CD8-positive, alpha-beta memory T cell (primary cell): ENCODE measurements around the gene WDFY4. TPM values are rescaled to one million over a fixed set of nuclear protein-coding genes. Genes with fewer than 3 reads are reported as not detected.

ENCODE experiments used
- CTCF ChIA-PET: fragments of 350-600 bp; sonication (Branson Sonifier 250); formaldehyde crosslinking; loops from one replicate; lab custom pipeline; 2021; ENCODE audit warnings: antibody characterized with exemption; lab: Charles Lee
- POLR2A ChIA-PET: fragments of 350-600 bp; sonication (Branson Sonifier 250); formaldehyde crosslinking; loops from one replicate; lab custom pipeline; 2021; ENCODE audit warnings: antibody characterized with exemption; lab: Charles Lee
- DNase-seq, 5 donors: peaks; one replicate each; pipeline versions ENCODE4 v3.0.0 to v3.0.0-alpha.2; 2020 to 2022; ENCODE audit warnings: mixed read lengths in 1 of 5
- H3K27ac ChIP-seq: one replicate; pipeline ENCODE4 v1.7.0; 2013; ENCODE audit warnings: low read depth, mild to moderate bottlenecking, low read length, moderate library complexity
- H3K27me3 ChIP-seq: 2 replicates; pipeline ENCODE4 v1.7.0; 2013; ENCODE audit warnings: low read length, mild to moderate bottlenecking; ENCODE audit not compliant: insufficient read depth, poor library complexity, severe bottlenecking
- H3K36me3 ChIP-seq: 2 replicates; pipeline ENCODE4 v1.7.0; 2013; ENCODE audit warnings: mild to moderate bottlenecking, low read length, moderate library complexity; ENCODE audit not compliant: insufficient read depth
- H3K4me1 ChIP-seq: 2 replicates; pipeline ENCODE4 v1.7.0; 2013; ENCODE audit warnings: mild to moderate bottlenecking, low read length, moderate library complexity; ENCODE audit not compliant: insufficient read depth
- H3K4me3 ChIP-seq: 2 replicates; pipeline ENCODE4 v1.7.0; 2013; ENCODE audit warnings: mild to moderate bottlenecking, low read length
- H3K9me3 ChIP-seq: 2 replicates; pipeline ENCODE4 v1.7.0; 2013; ENCODE audit warnings: mild to moderate bottlenecking, low read length
- H3K27ac Mint-ChIP-seq, 8 donors: one replicate each; pipeline ENCODE4 v1.8.0; 2020 to 2021; ENCODE audit warnings: mixed read lengths in 8 of 8, mild to moderate bottlenecking in 6 of 8, inconsistent platforms in 3 of 8, moderate library complexity in 3 of 8
- H3K27me3 Mint-ChIP-seq, 2 donors: one replicate each; pipeline ENCODE4 v1.8.0; 2020 to 2021; ENCODE audit warnings: mixed read lengths in 2 of 2, mild to moderate bottlenecking in 1 of 2, moderate library complexity in 1 of 2
- H3K36me3 Mint-ChIP-seq, 3 donors: one replicate each; pipeline ENCODE4 v1.8.0; 2020 to 2021; ENCODE audit warnings: mixed read lengths in 3 of 3, inconsistent platforms in 1 of 3, mild to moderate bottlenecking in 1 of 3
- H3K4me1 Mint-ChIP-seq, 3 donors: one replicate each; pipeline ENCODE4 v1.8.0; 2020 to 2021; ENCODE audit warnings: mixed read lengths in 3 of 3, inconsistent platforms in 1 of 3, mild to moderate bottlenecking in 1 of 3
- H3K4me3 Mint-ChIP-seq, 7 donors: one replicate each; pipeline ENCODE4 v1.8.0; 2020 to 2021; ENCODE audit warnings: mixed read lengths in 7 of 7, mild to moderate bottlenecking in 6 of 7, moderate library complexity in 4 of 7, inconsistent platforms in 2 of 7
- H3K9me3 Mint-ChIP-seq, 5 donors: one replicate each; pipeline ENCODE4 v1.8.0; 2020 to 2022; ENCODE audit warnings: mixed read lengths in 5 of 5, mild to moderate bottlenecking in 3 of 5, moderate library complexity in 2 of 5, inconsistent platforms in 1 of 5
- polyA plus RNA-seq: library from polyadenylated mRNA; unstranded; fragments of 300-500 nt; fragmentation: Illumina TruSeq; gene quantifications from one replicate; pipeline ENCODE4 v1.2.3, GENCODE V29; 2021
- total RNA-seq, 2 experiments: library from RNA; stranded (reverse); gene quantifications; one replicate each; pipeline ENCODE4 v1.2.3, GENCODE V29; 2021

The WDFY4 gene
- total and polyA plus RNA-seq, 3 experiments from 2014 or later, result 0.20 to 0.35 TPM; not detected in 1

DNA sequence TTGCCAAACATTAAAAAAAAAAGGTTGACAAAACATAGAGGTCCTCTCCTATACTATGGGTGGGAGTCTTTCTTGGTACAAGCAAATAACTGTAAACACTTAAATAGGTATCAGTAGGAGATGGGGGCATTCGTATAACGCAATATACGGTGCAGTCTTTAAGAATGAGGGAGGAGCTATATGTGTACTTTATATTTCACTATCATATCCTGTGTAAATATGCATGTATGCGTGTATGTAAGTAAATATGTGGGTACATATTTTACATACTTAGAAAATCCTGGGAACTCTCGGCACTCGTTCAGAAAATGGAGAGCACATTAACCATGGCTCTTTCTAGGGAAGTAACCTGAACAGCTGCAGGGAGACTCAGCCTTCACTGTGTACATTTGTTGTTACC lies 337.0 kb downstream of the WDFY4 start:
- CTCF ChIA-PET, result no interaction called here
- POLR2A ChIA-PET, result no interaction called here
- Mint-ChIP-seq H3K4me1 (no peaks in the 10 kb centered on the region), H3K9me3 (peaks cover 2 to 9% (median 6%) of the 10 kb centered on the region in 5 donors), H3K27ac (no peak overlapping the region), H3K36me3 (peaks cover 0 to 3% (median 0%) of the 10 kb centered on the region in 3 donors), H3K4me3 (no peak overlapping the region), H3K27me3 (peaks cover 10 to 18% of the 10 kb centered on the region in 2 donors)
- Histone ChIP-seq H3K36me3 (no peaks in the 10 kb centered on the region), H3K4me3 (no peak overlapping the region), H3K9me3 (no peaks in the 10 kb centered on the region), H3K4me1 (no peaks in the 10 kb centered on the region), H3K27ac (no peak overlapping the region), H3K27me3 (no peaks in the 10 kb centered on the region)
- DNase-seq, result no peak

DNA sequence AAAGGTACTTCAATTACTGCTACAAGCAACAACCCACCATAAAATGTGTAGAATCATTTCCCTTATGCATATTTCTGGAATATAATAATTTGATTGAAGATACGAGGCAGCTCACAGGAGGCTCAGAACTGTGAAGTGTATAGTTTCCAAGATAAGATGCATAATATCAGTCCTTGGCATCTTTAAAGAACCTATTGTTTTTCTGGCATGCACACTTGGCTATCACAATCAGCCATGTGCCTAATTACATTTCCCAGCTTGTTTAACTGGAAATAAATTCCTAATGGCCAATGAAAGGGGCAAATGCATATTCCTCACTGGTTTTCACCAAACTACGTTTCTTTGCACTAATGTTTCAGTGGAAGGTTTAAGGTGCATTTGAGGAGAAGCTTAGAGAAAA lies 338.4 kb downstream of the WDFY4 start:
- Mint-ChIP-seq H3K4me1 (no peaks in the 10 kb centered on the region), H3K36me3 (peaks cover 0 to 3% (median 0%) of the 10 kb centered on the region in 3 donors), H3K9me3 (peaks cover 2 to 9% (median 6%) of the 10 kb centered on the region in 5 donors), H3K4me3 (no peak overlapping the region), H3K27ac (no peak overlapping the region), H3K27me3 (peaks cover 0 to 10% of the 10 kb centered on the region in 2 donors)
- no peak overlapping the region for H3K4me3 ChIP-seq
- DNase-seq, result no peak
- CTCF ChIA-PET, result no interaction called here
- H3K4me1 ChIP-seq, result no peaks in the 10 kb centered on the region
- H3K9me3 ChIP-seq, result no peaks in the 10 kb centered on the region
- POLR2A ChIA-PET, result no interaction called here
- no peak overlapping the region for H3K27ac ChIP-seq
- no peaks in the 10 kb centered on the region for H3K27me3 ChIP-seq
- H3K36me3 ChIP-seq, result no peaks in the 10 kb centered on the region

DNA sequence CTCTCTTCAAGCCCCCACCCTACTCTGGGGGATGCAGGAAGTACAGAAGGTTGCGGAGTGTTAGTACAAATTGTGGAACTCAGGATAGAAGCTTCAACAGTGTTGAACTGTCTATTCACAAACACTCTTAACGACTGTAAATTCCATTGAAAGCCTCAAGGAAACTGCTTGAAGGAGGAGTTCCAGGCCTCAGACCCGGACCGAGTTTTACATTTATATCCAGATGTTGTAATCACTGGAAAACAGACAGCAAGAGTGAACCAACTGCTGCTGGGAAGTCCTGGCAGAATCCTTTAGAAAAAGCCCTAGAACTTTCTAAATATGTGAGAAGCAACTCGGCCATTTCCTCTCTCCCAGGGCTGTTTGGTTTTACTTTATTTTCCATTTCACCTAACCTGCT lies 339.1 kb downstream of the WDFY4 start:
- H3K9me3 ChIP-seq, result no peaks in the 10 kb centered on the region
- no peaks in the 10 kb centered on the region for H3K4me1 ChIP-seq
- Mint-ChIP-seq H3K9me3 (peaks cover 2 to 9% (median 6%) of the 10 kb centered on the region in 5 donors), H3K36me3 (peaks cover 0 to 3% (median 0%) of the 10 kb centered on the region in 3 donors), H3K27me3 (peaks cover 0 to 10% of the 10 kb centered on the region in 2 donors), H3K4me1 (no peaks in the 10 kb centered on the region), H3K4me3 (no peak overlapping the region), H3K27ac (no peak overlapping the region)
- POLR2A ChIA-PET, result no interaction called here
- H3K36me3 ChIP-seq, result no peaks in the 10 kb centered on the region
- no peaks in the 10 kb centered on the region for H3K27me3 ChIP-seq
- H3K27ac ChIP-seq, result no peak overlapping the region
- DNase-seq, result no peak
- H3K4me3 ChIP-seq, result no peak overlapping the region
- CTCF ChIA-PET, result no interaction called here

- peaks cover 0 to 10% of the 10 kb centered on the region in 2 donors for H3K27me3 Mint-ChIP-seq
Measured at GRCh38 chr10:49024484-49024883, 339.8 kb downstream of the WDFY4 start.

DNA sequence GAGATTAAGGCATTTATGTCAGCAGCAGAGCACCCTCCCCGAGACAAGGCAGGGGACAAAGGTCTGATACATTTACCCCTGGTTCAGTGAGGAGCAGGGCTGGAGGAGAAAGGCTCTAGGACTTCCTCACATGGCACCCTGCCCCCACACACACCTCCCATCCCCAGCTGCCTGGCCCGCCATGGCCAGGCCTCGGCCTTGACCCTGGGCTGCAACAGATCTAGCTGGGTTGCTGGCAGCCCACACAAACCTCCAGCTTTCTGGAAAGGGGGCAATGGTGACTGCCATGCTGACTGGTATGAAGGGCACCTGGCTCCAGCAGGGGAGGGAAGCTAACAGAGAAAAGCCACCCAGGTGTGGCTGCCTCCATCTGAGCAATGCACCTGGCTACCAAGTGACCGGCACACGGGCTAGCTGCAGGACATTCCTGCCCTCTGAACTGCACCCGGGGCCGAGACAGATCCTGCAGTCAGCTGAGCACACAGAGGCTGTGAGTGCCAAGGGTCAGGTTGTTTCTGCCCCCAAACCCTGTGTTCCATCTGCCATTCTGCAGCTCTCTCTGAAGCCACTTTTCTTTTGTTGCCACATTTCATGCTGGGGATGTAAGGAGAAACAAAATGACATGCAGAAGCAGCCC lies 340.8 kb downstream of the WDFY4 start:
- no peaks in the 10 kb centered on the region for H3K9me3 ChIP-seq
- Mint-ChIP-seq H3K4me3 (no peak overlapping the region), H3K36me3 (no peaks in the 10 kb centered on the region), H3K9me3 (peaks cover under 1 to 1% (median under 1%) of the 10 kb centered on the region in 5 donors), H3K4me1 (no peaks in the 10 kb centered on the region), H3K27ac (no peak overlapping the region), H3K27me3 (peaks cover 0 to 8% of the 10 kb centered on the region in 2 donors)
- DNase-seq, result no peak
- no peaks in the 10 kb centered on the region for H3K27me3 ChIP-seq
- H3K4me1 ChIP-seq, result no peaks in the 10 kb centered on the region
- H3K4me3 ChIP-seq, result no peak overlapping the region
- POLR2A ChIA-PET, result no interaction called here
- H3K36me3 ChIP-seq, result no peaks in the 10 kb centered on the region
- CTCF ChIA-PET, result no interaction called here
- no peak overlapping the region for H3K27ac ChIP-seq

More at GRCh38 chr10:49024484-49024883, 339.8 kb downstream of the WDFY4 start:
- H3K4me3 Mint-ChIP-seq, result no peak overlapping the region
- Histone ChIP-seq H3K9me3 (no peaks in the 10 kb centered on the region), H3K4me1 (no peaks in the 10 kb centered on the region), H3K27me3 (no peaks in the 10 kb centered on the region), H3K4me3 (no peak overlapping the region), H3K36me3 (no peaks in the 10 kb centered on the region), H3K27ac (no peak overlapping the region)
- no peaks in the 10 kb centered on the region for H3K36me3 Mint-ChIP-seq
- H3K4me1 Mint-ChIP-seq, result no peaks in the 10 kb centered on the region
- no peak for DNase-seq
- peaks cover 2 to 9% (median 6%) of the 10 kb centered on the region in 5 donors for H3K9me3 Mint-ChIP-seq
- no peak overlapping the region for H3K27ac Mint-ChIP-seq
- POLR2A ChIA-PET, result no interaction called here
- CTCF ChIA-PET, result no interaction called here

DNA sequence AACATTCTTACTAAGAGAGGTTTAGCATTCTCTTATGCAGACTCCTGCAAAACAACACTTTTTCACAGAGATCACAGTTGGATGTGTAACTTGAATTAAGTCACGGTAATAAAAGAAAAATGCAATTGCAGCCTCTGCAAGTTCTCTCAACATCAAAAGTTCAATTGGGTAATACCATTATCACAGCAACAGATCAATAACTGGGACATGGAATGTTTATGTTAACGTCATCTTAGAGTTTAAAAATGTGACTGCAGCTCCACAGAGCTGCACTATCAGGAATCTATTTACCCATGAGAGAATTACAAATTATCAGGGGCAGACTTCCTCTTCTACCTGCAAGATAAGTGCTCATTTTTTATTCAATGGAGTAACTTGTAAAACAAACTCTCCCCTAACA lies 344.0 kb downstream of the WDFY4 start:
- H3K4me3 ChIP-seq, result no peak overlapping the region
- no peaks in the 10 kb centered on the region for H3K36me3 Mint-ChIP-seq
- H3K9me3 ChIP-seq, result no peaks in the 10 kb centered on the region
- no peak overlapping the region for H3K27ac Mint-ChIP-seq
- CTCF ChIA-PET, result interaction anchor here (0.9 kb wide), 1 partner anchor 9 kb away, joined by 3 read pairs; no protein-coding TSS in a partner anchor
- no peak overlapping the region for H3K4me3 Mint-ChIP-seq
- H3K4me1 ChIP-seq, result no peaks in the 10 kb centered on the region
- no peaks in the 10 kb centered on the region for H3K4me1 Mint-ChIP-seq
- POLR2A ChIA-PET, result no interaction called here
- no peaks in the 10 kb centered on the region for H3K36me3 ChIP-seq
- H3K27me3 Mint-ChIP-seq, result peaks cover 0 to 7% of the 10 kb centered on the region in 2 donors
- no peak for DNase-seq
- H3K9me3 Mint-ChIP-seq, result no peaks in the 10 kb centered on the region
- no peak overlapping the region for H3K27ac ChIP-seq
- H3K27me3 ChIP-seq, result no peaks in the 10 kb centered on the region

DNA sequence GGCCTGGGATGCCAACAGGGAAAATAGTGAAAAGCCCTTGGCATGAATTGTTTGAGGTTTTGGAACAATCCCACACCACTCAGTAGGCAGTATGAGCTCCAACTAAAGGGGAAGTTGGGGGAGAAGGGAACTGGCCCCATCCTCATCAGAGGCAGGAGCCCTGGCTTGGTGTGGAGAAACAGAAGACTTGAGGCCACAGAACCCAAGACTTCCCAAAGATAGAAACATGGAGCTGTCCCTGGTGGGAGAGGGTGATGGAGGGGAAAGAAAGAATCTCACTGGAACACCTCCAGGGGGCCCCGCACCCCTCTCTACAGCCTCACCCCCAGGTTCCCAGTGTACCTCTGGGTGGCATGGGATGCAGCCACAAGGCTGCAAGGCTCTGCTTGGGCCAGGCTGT lies 345.0 kb downstream of the WDFY4 start:
- no peaks in the 10 kb centered on the region for H3K36me3 Mint-ChIP-seq
- no peak overlapping the region for H3K27ac ChIP-seq
- H3K27me3 Mint-ChIP-seq, result peaks cover 0 to 7% of the 10 kb centered on the region in 2 donors
- ChIA-PET POLR2A (no interaction called here), CTCF (no interaction called here)
- no peaks in the 10 kb centered on the region for H3K9me3 Mint-ChIP-seq
- H3K4me3 ChIP-seq, result no peak overlapping the region
- no peak overlapping the region for H3K27ac Mint-ChIP-seq
- no peak for DNase-seq
- H3K4me1 ChIP-seq, result no peaks in the 10 kb centered on the region
- H3K36me3 ChIP-seq, result no peaks in the 10 kb centered on the region
- H3K4me3 Mint-ChIP-seq, result no peak overlapping the region
- H3K9me3 ChIP-seq, result no peaks in the 10 kb centered on the region
- H3K27me3 ChIP-seq, result no peaks in the 10 kb centered on the region
- no peaks in the 10 kb centered on the region for H3K4me1 Mint-ChIP-seq
